IPS-15b (cell line): ENCODE data around the gene PI16.
"Not testable (repeated sequence)": the region's sequence is repeated elsewhere in the genome, so short reads cannot be mapped to it uniquely, and the experiment has no call there.

Experiments
- H3K27me3 ChIP-seq: one replicate; pipeline ENCODE4 v1.6.1; 2013; ENCODE audit warnings: low read length; ENCODE audit not compliant: control insufficient read depth, insufficient read depth
- H3K36me3 ChIP-seq: one replicate; pipeline ENCODE4 v1.6.1; 2013; ENCODE audit warnings: low read length; ENCODE audit not compliant: control insufficient read depth, insufficient read depth
- H3K4me1 ChIP-seq: one replicate; pipeline ENCODE4 v1.6.1; 2013; ENCODE audit warnings: mild to moderate bottlenecking, low read length; ENCODE audit not compliant: control insufficient read depth, insufficient read depth
- H3K4me3 ChIP-seq: one replicate; pipeline ENCODE4 v1.5.1; 2013; ENCODE audit warnings: low read depth, low read length
- H3K9ac ChIP-seq: one replicate; pipeline ENCODE4 v1.6.1; 2013; ENCODE audit warnings: low read depth, mild to moderate bottlenecking, low read length
- H3K9me3 ChIP-seq: one replicate; pipeline ENCODE4 v1.6.1; 2013; ENCODE audit warnings: mild to moderate bottlenecking, low read length; ENCODE audit not compliant: control insufficient read depth, insufficient read depth

Gene PI16

GRCh38 chr6:36930483-36930882 is 24.1 kb upstream of the PI16 start:
- H3K4me3 ChIP-seq = no peak overlapping the region
- no peaks in the 10 kb centered on the region for H3K4me1 ChIP-seq
- no peak overlapping the region for H3K9ac ChIP-seq
- H3K27me3 ChIP-seq = no peaks in the 10 kb centered on the region
- H3K9me3 ChIP-seq = no peaks in the 10 kb centered on the region
- H3K36me3 ChIP-seq = no peaks in the 10 kb centered on the region

GRCh38 chr6:36933102-36933501 is 21.4 kb upstream of the PI16 start:
- Histone ChIP-seq H3K27me3 (no peaks in the 10 kb centered on the region), H3K36me3 (no peaks in the 10 kb centered on the region), H3K9ac (no peak overlapping the region), H3K9me3 (no peaks in the 10 kb centered on the region), H3K4me1 (no peaks in the 10 kb centered on the region), H3K4me3 (no peak overlapping the region)

- Histone ChIP-seq H3K4me3 (no peak overlapping the region), H3K27me3 (no peaks in the 10 kb centered on the region), H3K9me3 (no peaks in the 10 kb centered on the region), H3K36me3 (no peaks in the 10 kb centered on the region), H3K9ac (no peak overlapping the region), H3K4me1 (no peaks in the 10 kb centered on the region)
These were observed 21.0 kb upstream of the PI16 start for GRCh38 chr6:36933519-36933918.

GRCh38 chr6:36934901-36935300 is 19.6 kb upstream of the PI16 start:
- H3K36me3 ChIP-seq = no peaks in the 10 kb centered on the region
- H3K4me1 ChIP-seq = no peaks in the 10 kb centered on the region
- H3K9ac ChIP-seq = no peak overlapping the region
- H3K4me3 ChIP-seq = no peak overlapping the region
- H3K9me3 ChIP-seq = no peaks in the 10 kb centered on the region
- no peaks in the 10 kb centered on the region for H3K27me3 ChIP-seq

- Histone ChIP-seq H3K27me3 (no peaks in the 10 kb centered on the region), H3K4me1 (no peaks in the 10 kb centered on the region), H3K9ac (no peak overlapping the region), H3K9me3 (no peaks in the 10 kb centered on the region), H3K36me3 (no peaks in the 10 kb centered on the region), H3K4me3 (no peak overlapping the region)
These were observed 17.7 kb upstream of the PI16 start for GRCh38 chr6:36936824-36937223.

- H3K9ac ChIP-seq = no peak overlapping the region
- H3K36me3 ChIP-seq = no peaks in the 10 kb centered on the region
These were observed 16.6 kb upstream of the PI16 start for GRCh38 chr6:36937896-36938295.

GRCh38 chr6:36938536-36938935 is 16.0 kb upstream of the PI16 start:
- Histone ChIP-seq H3K27me3 (no peaks in the 10 kb centered on the region), H3K9ac (no peak overlapping the region), H3K36me3 (no peaks in the 10 kb centered on the region), H3K4me3 (no peak overlapping the region), H3K4me1 (no peaks in the 10 kb centered on the region), H3K9me3 (no peaks in the 10 kb centered on the region)

More at GRCh38 chr6:36937896-36938295, 16.6 kb upstream of the PI16 start:
- Histone ChIP-seq H3K4me3 (no peak overlapping the region), H3K27me3 (no peaks in the 10 kb centered on the region), H3K4me1 (no peaks in the 10 kb centered on the region), H3K9me3 (no peaks in the 10 kb centered on the region)

- H3K4me1 ChIP-seq, H3K27me3 ChIP-seq, H3K4me3 ChIP-seq, H3K9ac ChIP-seq, H3K9me3 ChIP-seq, H3K36me3 ChIP-seq: not testable (repeated sequence)
These were observed 15.5 kb upstream of the PI16 start for GRCh38 chr6:36939005-36939404.

- no peaks in the 10 kb centered on the region for H3K36me3 ChIP-seq
- H3K27me3 ChIP-seq = no peaks in the 10 kb centered on the region
- H3K4me3 ChIP-seq = no peak overlapping the region
- H3K9me3 ChIP-seq = no peaks in the 10 kb centered on the region
- no peak overlapping the region for H3K9ac ChIP-seq
- no peaks in the 10 kb centered on the region for H3K4me1 ChIP-seq
These were observed 14.5 kb upstream of the PI16 start for GRCh38 chr6:36940027-36940426.

GRCh38 chr6:36941561-36941960 is 13.0 kb upstream of the PI16 start:
- not testable (repeated sequence) for H3K27me3 ChIP-seq, H3K9ac ChIP-seq, H3K4me1 ChIP-seq, H3K4me3 ChIP-seq, H3K9me3 ChIP-seq, H3K36me3 ChIP-seq

GRCh38 chr6:36942329-36942728 is 12.2 kb upstream of the PI16 start:
- H3K9me3 ChIP-seq, H3K9ac ChIP-seq, H3K4me1 ChIP-seq, H3K4me3 ChIP-seq, H3K27me3 ChIP-seq, H3K36me3 ChIP-seq: not testable (repeated sequence)

- Histone ChIP-seq H3K27me3 (no peaks in the 10 kb centered on the region), H3K4me3 (no peak overlapping the region), H3K36me3 (no peaks in the 10 kb centered on the region)
These were observed 9.9 kb upstream of the PI16 start for GRCh38 chr6:36944650-36945049.

GRCh38 chr6:36945301-36945700 is 9.2 kb upstream of the PI16 start:
- H3K27me3 ChIP-seq = no peaks in the 10 kb centered on the region
- no peak overlapping the region for H3K4me3 ChIP-seq
- peaks cover 9% of the 10 kb centered on the region for H3K4me1 ChIP-seq
- no peaks in the 10 kb centered on the region for H3K9me3 ChIP-seq
- H3K9ac ChIP-seq = no peak overlapping the region
- no peaks in the 10 kb centered on the region for H3K36me3 ChIP-seq

More at GRCh38 chr6:36944650-36945049, 9.9 kb upstream of the PI16 start:
- Histone ChIP-seq H3K4me1 (peaks cover 4% of the 10 kb centered on the region), H3K9ac (no peak overlapping the region), H3K9me3 (no peaks in the 10 kb centered on the region)
